ENCODE data around the gene LGALS3BP.

GRCh38 chr17:78933025-78933958 is 46.4 kb downstream of the LGALS3BP start:
- TF ChIP-seq, protein P1, sequence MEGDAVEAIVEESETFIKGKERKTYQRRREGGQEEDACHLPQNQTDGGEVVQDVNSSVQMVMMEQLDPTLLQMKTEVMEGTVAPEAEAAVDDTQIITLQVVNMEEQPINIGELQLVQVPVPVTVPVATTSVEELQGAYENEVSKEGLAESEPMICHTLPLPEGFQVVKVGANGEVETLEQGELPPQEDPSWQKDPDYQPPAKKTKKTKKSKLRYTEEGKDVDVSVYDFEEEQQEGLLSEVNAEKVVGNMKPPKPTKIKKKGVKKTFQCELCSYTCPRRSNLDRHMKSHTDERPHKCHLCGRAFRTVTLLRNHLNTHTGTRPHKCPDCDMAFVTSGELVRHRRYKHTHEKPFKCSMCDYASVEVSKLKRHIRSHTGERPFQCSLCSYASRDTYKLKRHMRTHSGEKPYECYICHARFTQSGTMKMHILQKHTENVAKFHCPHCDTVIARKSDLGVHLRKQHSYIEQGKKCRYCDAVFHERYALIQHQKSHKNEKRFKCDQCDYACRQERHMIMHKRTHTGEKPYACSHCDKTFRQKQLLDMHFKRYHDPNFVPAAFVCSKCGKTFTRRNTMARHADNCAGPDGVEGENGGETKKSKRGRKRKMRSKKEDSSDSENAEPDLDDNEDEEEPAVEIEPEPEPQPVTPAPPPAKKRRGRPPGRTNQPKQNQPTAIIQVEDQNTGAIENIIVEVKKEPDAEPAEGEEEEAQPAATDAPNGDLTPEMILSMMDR (optimal IDR thresholded peaks at IDR 0.05 in 1 of 3, IDR thresholded peaks at IDR 0.05 in 1 of 3, conservative IDR thresholded peaks at IDR 0.05 in 1 of 3; ENCODE audit: extremely low read depth in 1 of 3, insufficient read depth in 2 of 3, low read length in 3 of 3) = no peak
- no peak for TF ChIP-seq EZH2 (IDR thresholded peaks at IDR 0.05; ENCODE audit: low read length)
